ENCODE measurements around the gene DIS3L2. TPM values are rescaled to one million over a fixed set of nuclear protein-coding genes. Genes with fewer than 3 reads are reported as not detected.
"Not testable (repeated sequence)": the region's sequence is repeated elsewhere in the genome, so short reads cannot be mapped to it uniquely, and the experiment has no call there.

The DIS3L2 gene
- total and polyA plus RNA-seq, 12 donors: 20.0 to 54.7 (median 30.5) TPM

DNA sequence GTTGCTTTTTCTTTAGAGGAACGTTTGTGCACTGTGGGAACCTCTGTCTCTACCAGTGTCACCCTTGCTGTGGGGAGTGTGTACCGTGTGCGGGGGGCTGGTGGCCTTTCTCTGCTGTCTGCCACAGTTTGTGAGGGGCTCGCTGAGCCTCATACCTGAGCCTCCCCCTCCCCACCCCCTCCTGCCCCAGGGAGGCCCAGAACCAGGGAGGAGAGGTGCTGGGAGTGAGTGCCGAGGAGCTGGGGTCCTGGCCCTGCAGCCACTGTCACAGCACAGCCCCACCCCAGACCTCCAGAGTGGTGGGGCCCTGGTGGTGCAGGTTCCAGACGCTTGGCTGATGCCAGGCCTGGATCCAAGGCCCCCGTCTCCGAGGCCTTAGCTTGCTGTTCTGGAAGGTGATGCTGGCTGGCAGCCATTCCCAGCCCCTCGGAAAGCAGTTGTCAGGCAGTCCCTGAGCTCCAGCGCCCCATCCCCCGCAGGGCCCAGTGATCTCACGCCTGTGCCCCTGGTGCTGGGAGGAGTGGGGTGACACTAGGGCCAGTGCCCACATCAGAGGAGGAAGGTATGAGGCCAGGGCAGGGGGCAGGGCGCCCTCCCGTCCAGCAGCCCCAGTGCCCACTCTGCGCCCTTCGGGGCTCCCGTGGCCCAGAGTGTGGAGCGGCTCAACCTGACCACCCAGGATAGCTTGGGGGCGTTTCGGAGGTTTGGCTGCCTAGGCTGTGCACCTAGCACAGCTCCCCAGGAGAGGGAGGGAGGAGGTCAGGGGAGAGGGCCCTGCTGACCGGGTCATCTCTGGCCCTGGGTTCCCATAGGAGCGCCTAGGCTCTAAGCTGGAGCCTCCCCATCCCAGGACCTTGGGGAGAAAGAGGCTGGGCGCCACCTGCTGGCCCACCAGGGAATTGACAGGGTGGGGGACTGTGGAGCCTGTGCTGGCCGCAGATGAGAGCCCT, 364.1 kb downstream of the DIS3L2 start:
- H3K27ac ChIP-seq: no peak overlapping the region
- H3K36me3 ChIP-seq (replicated peaks in 1 of 2): no peaks in the 10 kb centered on the region
- WGBS, 4 donors: 60 to 80% (median 74%) methylated on average over 6 to 22 of the region's 24 CpGs; no CpG with 5 or more reads in 1 of the 4 donors

DNA sequence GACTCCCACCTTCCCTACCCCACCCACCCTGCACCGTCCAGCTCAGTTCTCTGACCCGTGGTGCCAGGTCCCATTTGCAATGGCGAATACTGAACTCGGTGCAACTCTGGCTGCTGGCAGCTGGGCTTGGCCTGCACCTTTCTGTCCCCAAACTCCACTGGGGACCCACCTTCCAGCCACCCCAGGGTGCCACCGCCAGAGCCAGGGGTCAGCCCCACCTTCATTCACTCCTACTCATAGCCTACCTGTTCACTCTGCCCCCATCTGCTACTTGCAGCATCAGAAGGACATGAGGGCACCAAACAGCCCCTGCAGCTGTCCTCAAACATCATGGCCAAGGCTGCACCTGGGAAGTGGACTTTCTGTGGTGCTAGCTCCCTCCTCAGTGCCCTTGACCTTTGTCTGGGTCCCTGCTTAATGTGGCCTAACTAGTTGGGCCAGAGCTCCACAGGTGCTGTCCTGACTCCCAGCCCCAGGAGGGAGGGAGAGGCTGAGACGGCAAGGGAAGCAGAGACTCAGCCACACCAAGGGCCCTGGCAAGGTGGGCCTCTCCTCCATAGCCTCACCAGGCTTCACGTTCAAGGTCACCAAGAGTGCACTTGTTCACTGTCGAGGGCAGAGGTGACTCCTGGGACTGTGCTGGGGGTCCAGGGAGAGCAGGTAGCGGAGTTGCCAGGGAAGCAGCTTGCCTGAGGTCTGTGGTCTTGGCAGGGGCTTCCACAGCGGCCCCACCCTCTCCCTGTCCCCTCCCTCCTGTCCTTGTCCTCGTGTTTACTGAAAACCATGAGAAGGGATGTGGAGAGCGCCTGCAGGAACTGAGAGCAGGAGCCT, 365.0 kb downstream of the DIS3L2 start:
- H3K27me3 ChIP-seq; H3K9me3 ChIP-seq (replicated peaks in 1 of 3); DNase-seq; H3K36me3 ChIP-seq (replicated peaks in 1 of 2); H3K4me3 ChIP-seq; H3K27ac ChIP-seq; H3K4me1 ChIP-seq (replicated peaks in 1 of 2): not testable (repeated sequence)
- intact Hi-C loops (cut with DNase I): loop anchor here (5.0 to 10.0 kb wide), 4 partner anchors 182 to 419 kb away; partner anchors contain the start of gene NPPC (in 1 of the 2)
- TF ChIP-seq, protein P1, sequence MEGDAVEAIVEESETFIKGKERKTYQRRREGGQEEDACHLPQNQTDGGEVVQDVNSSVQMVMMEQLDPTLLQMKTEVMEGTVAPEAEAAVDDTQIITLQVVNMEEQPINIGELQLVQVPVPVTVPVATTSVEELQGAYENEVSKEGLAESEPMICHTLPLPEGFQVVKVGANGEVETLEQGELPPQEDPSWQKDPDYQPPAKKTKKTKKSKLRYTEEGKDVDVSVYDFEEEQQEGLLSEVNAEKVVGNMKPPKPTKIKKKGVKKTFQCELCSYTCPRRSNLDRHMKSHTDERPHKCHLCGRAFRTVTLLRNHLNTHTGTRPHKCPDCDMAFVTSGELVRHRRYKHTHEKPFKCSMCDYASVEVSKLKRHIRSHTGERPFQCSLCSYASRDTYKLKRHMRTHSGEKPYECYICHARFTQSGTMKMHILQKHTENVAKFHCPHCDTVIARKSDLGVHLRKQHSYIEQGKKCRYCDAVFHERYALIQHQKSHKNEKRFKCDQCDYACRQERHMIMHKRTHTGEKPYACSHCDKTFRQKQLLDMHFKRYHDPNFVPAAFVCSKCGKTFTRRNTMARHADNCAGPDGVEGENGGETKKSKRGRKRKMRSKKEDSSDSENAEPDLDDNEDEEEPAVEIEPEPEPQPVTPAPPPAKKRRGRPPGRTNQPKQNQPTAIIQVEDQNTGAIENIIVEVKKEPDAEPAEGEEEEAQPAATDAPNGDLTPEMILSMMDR (IDR thresholded peaks at IDR 0.05): peak in 1 of 6 experiments; percentile 47
- 58 to 70% (median 64%) methylated on average over 6 to 10 of the region's 12 CpGs for WGBS, 4 donors

More for the DNA sequence above, 364.1 kb downstream of the DIS3L2 start:
- intact Hi-C loops (cut with DNase I): loop anchor here (5.0 to 10.0 kb wide), 4 partner anchors 181 to 418 kb away; partner anchors contain the start of gene NPPC (in 1 of the 2)
- TF ChIP-seq POLR2A (IDR thresholded peaks at IDR 0.05): no peak
- TF ChIP-seq, protein P1 (IDR thresholded peaks at IDR 0.05): peak; percentile 44 to 75 (median 62)
- Histone ChIP-seq H3K4me1 (replicated peaks in 1 of 2) (no peaks in the 10 kb centered on the region), H3K27me3 (no peaks in the 10 kb centered on the region), H3K4me3 (no peak overlapping the region), H3K9me3 (replicated peaks in 1 of 3) (no peaks in the 10 kb centered on the region)
- DNase-seq: peak; percentile 51 to 76 (median 65)

DNA sequence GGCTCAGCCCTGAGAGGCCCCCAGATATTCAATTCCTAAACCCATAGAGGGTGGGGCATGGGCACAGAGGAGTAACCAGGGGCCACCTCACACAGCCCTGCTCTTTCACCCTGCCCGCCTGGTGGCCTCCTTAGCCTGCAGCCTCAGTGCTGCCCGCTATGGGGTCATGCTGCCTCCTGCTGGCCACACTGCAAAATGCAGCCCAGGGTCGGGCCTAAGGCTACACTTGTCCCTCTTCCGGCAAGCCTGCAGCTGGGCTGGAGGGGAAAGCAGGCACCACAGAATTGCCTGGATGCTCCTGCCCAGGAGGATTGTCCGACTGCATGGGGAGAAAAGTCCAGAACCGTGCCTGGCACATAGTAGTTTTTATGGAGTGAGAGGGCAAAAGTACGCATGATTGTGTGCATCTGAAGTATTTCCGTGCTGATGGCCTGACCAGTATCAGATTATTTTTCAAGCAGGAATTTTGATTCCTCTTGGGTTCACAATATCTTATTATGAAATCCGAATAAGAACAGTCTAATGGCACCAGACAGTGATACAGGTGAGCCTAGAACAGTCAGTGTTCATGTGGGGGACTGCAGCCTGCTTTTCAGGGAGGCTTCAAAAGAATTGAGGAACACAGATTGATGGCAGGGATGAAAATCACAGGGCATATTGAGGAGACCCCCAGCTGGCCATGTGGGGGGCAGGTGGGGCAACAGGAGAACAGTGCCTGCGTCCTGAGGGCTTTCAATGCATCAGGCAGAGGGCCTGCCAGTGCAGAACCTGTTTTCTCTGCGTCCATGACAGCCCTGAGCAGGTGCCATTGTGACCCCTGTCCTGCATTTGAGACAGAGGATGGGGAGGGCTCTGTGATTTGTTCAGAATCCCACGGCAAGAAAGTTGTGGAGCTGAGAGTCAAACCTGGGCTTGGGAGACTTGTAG, 365.9 kb downstream of the DIS3L2 start:
- H3K36me3 ChIP-seq (replicated peaks in 1 of 2): no peaks in the 10 kb centered on the region
- TF ChIP-seq POLR2A (IDR thresholded peaks at IDR 0.05): no peak
- TF ChIP-seq, protein P1 (IDR thresholded peaks at IDR 0.05): peak; percentile 74 to 96 (median 92)
- H3K4me3 ChIP-seq: no peak overlapping the region
- intact Hi-C loops (cut with DNase I): loop anchor here (5.0 to 10.0 kb wide), 4 partner anchors 183 to 420 kb away; partner anchors contain the start of gene NPPC (in 1 of the 2)
- peak; percentile 56 to 86 (median 71) for DNase-seq
- H3K27me3 ChIP-seq: no peaks in the 10 kb centered on the region
- H3K27ac ChIP-seq: no peak overlapping the region
- 61 to 70% (median 62%) methylated on average over 7 to 12 of the region's 12 CpGs for WGBS, 4 donors
- H3K9me3 ChIP-seq (replicated peaks in 1 of 3): no peaks in the 10 kb centered on the region
- H3K4me1 ChIP-seq (replicated peaks in 1 of 2): no peaks in the 10 kb centered on the region
